Amniotic stem cell (primary cell): ENCODE measurements around the gene CMTR1.
A peak's percentile ranks its signal among the peaks of the same experiment; 100 is the strongest.
"Not testable (repeated sequence)": the region's sequence is repeated elsewhere in the genome, so short reads cannot be mapped to it uniquely, and the experiment has no call there.

Source experiments
- DNase-seq: peaks from one replicate; lab custom pipeline; 2025; lab: John Stamatoyannopoulos, UW

Gene CMTR1

GRCh38 chr6:37491830-37492208, 58.8 kb downstream of the CMTR1 start:
- DNase-seq: no peak

GRCh38 chr6:37492236-37492972, 59.4 kb downstream of the CMTR1 start:
- no peak for DNase-seq

GRCh38 chr6:37492991-37493660, 60.1 kb downstream of the CMTR1 start:
- no peak for DNase-seq

GRCh38 chr6:37493661-37493995, 60.6 kb downstream of the CMTR1 start:
- no peak for DNase-seq

- DNase-seq: no peak
These were observed 62.4 kb downstream of the CMTR1 start for GRCh38 chr6:37495244-37495934.

GRCh38 chr6:37496951-37497885, 64.2 kb downstream of the CMTR1 start:
- DNase-seq: no peak

GRCh38 chr6:37499433-37500293, 66.6 kb downstream of the CMTR1 start, which contains the start of gene CCDC167:
Gene CCDC167 (minus strand): TSS chr6:37499893. CDS start chr6:37499863, 30 bp downstream.
- DNase-seq: peak; percentile 88

GRCh38 chr6:37500294-37500608, 67.2 kb downstream of the CMTR1 start:
- DNase-seq: no peak

GRCh38 chr6:37500904-37501303, 67.9 kb downstream of the CMTR1 start:
- DNase-seq: not testable (repeated sequence)

- no peak for DNase-seq
These were observed 68.8 kb downstream of the CMTR1 start for GRCh38 chr6:37501632-37502491.

GRCh38 chr6:37502703-37503291, 69.8 kb downstream of the CMTR1 start:
- DNase-seq: no peak

- DNase-seq: no peak
These were observed 70.4 kb downstream of the CMTR1 start for GRCh38 chr6:37503309-37503965.

GRCh38 chr6:37504024-37504423, 71.0 kb downstream of the CMTR1 start:
- DNase-seq: no peak

- no peak for DNase-seq
These were observed 73.5 kb downstream of the CMTR1 start for GRCh38 chr6:37506479-37506878.

- DNase-seq: no peak
These were observed 74.1 kb downstream of the CMTR1 start for GRCh38 chr6:37507077-37507476.

- no peak for DNase-seq
These were observed 74.8 kb downstream of the CMTR1 start for GRCh38 chr6:37507690-37508421.

GRCh38 chr6:37511201-37511600, 78.2 kb downstream of the CMTR1 start:
- no peak for DNase-seq

- no peak for DNase-seq
These were observed 78.9 kb downstream of the CMTR1 start for GRCh38 chr6:37511910-37512399.
